H1 (cell line): ENCODE data around the gene ARHGAP10. TPM values are rescaled to one million over a fixed set of nuclear protein-coding genes. Genes with fewer than 3 reads are reported as not detected.

Source experiments
- CTCF ChIA-PET: fragments of 300-600 bp; sonication (Branson Sonifier 250); formaldehyde crosslinking; loops from one replicate; lab custom pipeline; 2021; ENCODE audit not compliant: partially characterized antibody; lab: Charles Lee
- POLR2A ChIA-PET: fragments of 300-600 bp; sonication (Branson Sonifier 250); formaldehyde crosslinking; loops from one replicate; lab custom pipeline; 2021; ENCODE audit warnings: inconsistent platforms; ENCODE audit not compliant: partially characterized antibody; lab: Charles Lee
- DNase-seq, 2 experiments: peaks; one replicate each; pipeline versions ENCODE4 v3.0.0 to v3.0.0-alpha.2; 2010 to 2022; ENCODE audit warnings: low spot score in 2 of 2, low read depth in 1 of 2, mixed read lengths in 1 of 2
- FAIRE-seq: peaks from 2 replicates; lab custom pipeline; 2011; peaks lifted over from hg19 to GRCh38; lab: Jason Lieb, UNC
- H2AFZ ChIP-seq: 2 replicates; pipeline ENCODE4 v1.8.1; 2012; ENCODE audit warnings: low read length, inconsistent platforms
- H2AK5ac ChIP-seq: 2 replicates; pipeline ENCODE4 v1.6.1; 2013; ENCODE audit warnings: low read depth, low read length
- H2BK120ac ChIP-seq: replicated peaks from 2 replicates; pipeline ENCODE3; 2013; ENCODE audit warnings: low read depth, low read length, inconsistent platforms
- H2BK12ac ChIP-seq: 2 replicates; pipeline ENCODE4 v1.6.1; 2013; ENCODE audit warnings: low read depth, low read length
- H2BK15ac ChIP-seq: 2 replicates; pipeline ENCODE4 v1.6.1; 2013; ENCODE audit warnings: low read length
- H2BK20ac ChIP-seq: 2 replicates; pipeline ENCODE4 v1.6.1; 2013; ENCODE audit warnings: low read length
- H2BK5ac ChIP-seq: 2 replicates; pipeline ENCODE4 v1.6.1; 2013; ENCODE audit warnings: low read depth, low read length
- H3K14ac ChIP-seq: 2 replicates; pipeline ENCODE4 v1.6.1; 2013; ENCODE audit warnings: inconsistent platforms; ENCODE audit not compliant: insufficient read length
- H3K18ac ChIP-seq: 2 replicates; pipeline ENCODE4 v1.6.1; 2013; ENCODE audit warnings: low read length; ENCODE audit errors: extremely low read depth
- H3K23ac ChIP-seq: 2 replicates; pipeline ENCODE4 v1.6.1; 2013; ENCODE audit warnings: inconsistent platforms; ENCODE audit not compliant: insufficient read length
- H3K23me2 ChIP-seq: 2 replicates; pipeline ENCODE4 v1.6.1; 2013; ENCODE audit warnings: low read depth, low read length
- H3K27ac ChIP-seq: 2 replicates; pipeline ENCODE4 v1.6.1; 2011; ENCODE audit warnings: low read depth, low read length, inconsistent platforms
- H3K27me3 ChIP-seq, 4 experiments: replicated peaks in 1 of 4; 1 replicate in 1 of 4; 2 replicates in 3 of 4; pipeline versions ENCODE4 v1.6.1 to v1.8.1; 2011 to 2013; ENCODE audit warnings: low read length in 3 of 4, mild to moderate bottlenecking in 3 of 4, inconsistent platforms in 2 of 4, mixed read lengths in 2 of 4, moderate library complexity in 1 of 4; ENCODE audit not compliant: control insufficient read depth in 3 of 4, insufficient read depth in 3 of 4; ENCODE audit errors: extremely low read depth in 1 of 4
- H3K36me3 ChIP-seq, 4 experiments: 2 replicates each; pipeline versions ENCODE4 v1.6.1 to v1.8.1; 2011 to 2013; ENCODE audit warnings: mild to moderate bottlenecking in 4 of 4, low read length in 3 of 4, moderate library complexity in 2 of 4, control low read depth in 1 of 4, inconsistent platforms in 1 of 4; ENCODE audit not compliant: insufficient read depth in 4 of 4, control insufficient read depth in 2 of 4
- H3K4ac ChIP-seq: replicated peaks from 2 replicates; pipeline ENCODE3; 2013; ENCODE audit warnings: low read length, low read depth, mixed read lengths, inconsistent platforms; ENCODE audit not compliant: insufficient read length
- H3K4me1 ChIP-seq, 4 experiments: replicated peaks in 1 of 4; 1 replicate in 1 of 4; 2 replicates in 3 of 4; pipeline versions ENCODE4 v1.6.1 to v1.8.1; 2011 to 2013; ENCODE audit warnings: low read length in 3 of 4, inconsistent platforms in 2 of 4, mixed read lengths in 1 of 4; ENCODE audit not compliant: insufficient read depth in 4 of 4, control insufficient read depth in 3 of 4
- H3K4me2 ChIP-seq, 2 experiments: 2 replicates each; pipeline versions ENCODE4 v1.6.1 to v1.8.1; 2011 to 2013; ENCODE audit warnings: low read depth in 2 of 2, low read length in 2 of 2, control low read depth in 1 of 2, inconsistent platforms in 1 of 2, mild to moderate bottlenecking in 1 of 2; ENCODE audit not compliant: insufficient read depth in 1 of 2
- H3K4me3 ChIP-seq, 4 experiments: fragments of 200-600, 300-600 bp in 1 of 4; sonication (generic), shearing (Covaris generic), sonication (Bioruptor Twin) in 1 of 4; 2 replicates each; pipeline versions ENCODE4 v1.5.1 to v1.8.1; 2011 to 2016; ENCODE audit warnings: low read length in 4 of 4, low read depth in 3 of 4, control low read depth in 2 of 4, inconsistent platforms in 2 of 4, mild to moderate bottlenecking in 2 of 4, mixed read lengths in 1 of 4, moderate library complexity in 1 of 4; ENCODE audit not compliant: insufficient read depth in 2 of 4; ENCODE audit errors: extremely low read depth in 1 of 4
- H3K56ac ChIP-seq: replicated peaks from 2 replicates; pipeline ENCODE3; 2013; ENCODE audit warnings: low read depth, mild to moderate bottlenecking, mixed read lengths, low read length, inconsistent platforms; ENCODE audit not compliant: insufficient read length
- H3K79me1 ChIP-seq: 2 replicates; pipeline ENCODE4 v1.6.1; 2013; ENCODE audit warnings: low read depth, low read length, control low read depth
- H3K79me2 ChIP-seq, 2 experiments: 2 replicates each; pipeline versions ENCODE4 v1.6.1 to v1.8.1; 2012 to 2013; ENCODE audit warnings: low read length in 2 of 2, mild to moderate bottlenecking in 2 of 2, inconsistent platforms in 1 of 2; ENCODE audit not compliant: insufficient read depth in 2 of 2, control insufficient read depth in 1 of 2
- H3K9ac ChIP-seq, 4 experiments: replicated peaks in 1 of 4; 1 replicate in 1 of 4; 2 replicates in 3 of 4; pipeline versions ENCODE4 v1.6.1 to v1.8.1; 2011 to 2013; ENCODE audit warnings: low read depth in 3 of 4, low read length in 3 of 4, control low read depth in 2 of 4, mild to moderate bottlenecking in 2 of 4, moderate library complexity in 2 of 4, inconsistent platforms in 1 of 4; ENCODE audit errors: extremely low read depth in 1 of 4
- H3K9me3 ChIP-seq, 2 experiments: 2 replicates each; pipeline versions ENCODE4 v1.6.1 to v1.8.1; 2012 to 2013; ENCODE audit warnings: mild to moderate bottlenecking in 2 of 2, moderate library complexity in 2 of 2, control low read depth in 1 of 2, inconsistent platforms in 1 of 2, low read depth in 1 of 2, low read length in 1 of 2, mixed read lengths in 1 of 2; ENCODE audit not compliant: insufficient read depth in 2 of 2
- H4K20me1 ChIP-seq, 2 experiments: replicated peaks in 1 of 2; 2 replicates each; pipeline versions ENCODE3 to v1.8.1; 2011 to 2013; ENCODE audit warnings: inconsistent platforms in 2 of 2, low read length in 2 of 2, mild to moderate bottlenecking in 1 of 2; ENCODE audit not compliant: insufficient read depth in 2 of 2, control insufficient read depth in 1 of 2
- H4K5ac ChIP-seq: 2 replicates; pipeline ENCODE4 v1.6.1; 2013; ENCODE audit warnings: low read length, low read depth, mixed read lengths, inconsistent platforms; ENCODE audit not compliant: insufficient read length
- H4K8ac ChIP-seq: 2 replicates; pipeline ENCODE4 v1.8.0; 2013; ENCODE audit warnings: mild to moderate bottlenecking, moderate library complexity, low read length, inconsistent platforms; ENCODE audit not compliant: insufficient read depth; ENCODE audit errors: extremely low read depth
- H4K91ac ChIP-seq: replicated peaks from 2 replicates; pipeline ENCODE3; 2013; ENCODE audit warnings: low read length, mixed read lengths, inconsistent platforms; ENCODE audit not compliant: insufficient read length
- WGBS, 2 experiments: shearing (Covaris generic) in 1 of 2; methylation state at CpG; one replicate each; pipeline versions ENCODE4 v1.1.6 to v1.1.7; 2013 to 2015; ENCODE audit warnings: low lambda C conversion rate in 2 of 2, mixed read lengths in 2 of 2, inconsistent platforms in 1 of 2, low coverage in 1 of 2, missing lambda C conversion rate in 1 of 2; ENCODE audit not compliant: insufficient replicate concordance in 2 of 2, insufficient coverage in 1 of 2, insufficient read length in 1 of 2; ENCODE audit errors: extremely low coverage in 1 of 2, missing lambda C conversion rate in 1 of 2; 5-methylcytosine and 5-hydroxymethylcytosine counted together
- polyA plus RNA-seq, 7 experiments: library from polyadenylated mRNA; depleted of rRNA in 3 of 7; stranded (reverse) in 5 of 7; unstranded in 2 of 7; fragments of >200 nt in 5 of 7; fragments of 200-250 nt in 2 of 7; gene quantifications; 1 replicate in 5 of 7; 2 replicates in 1 of 7; 4 replicates in 1 of 7; pipeline versions ENCODE4 v1.2.1 to v1.2.3, GENCODE V29; 2011 to 2013; ENCODE audit warnings: missing spikeins in 2 of 7, mixed read lengths in 2 of 7
- total RNA-seq: library from RNA; stranded (reverse); fragmentation: NEBNext Ultra II Directional; extraction: Animal tissue kit (Norgen Biotek cat#: 25700); gene quantifications from 2 replicates; pipeline ENCODE4 v1.2.1, GENCODE V29; 2021
- TF ChIP-seq, protein P1 (sequence below): IDR thresholded peaks from 2 replicates; pipeline ENCODE4 v1.6.1; 2011; ENCODE audit warnings: low read length, improper control_type of control experiment
- TF ChIP-seq, protein P2 (sequence below): IDR thresholded peaks from 2 replicates; pipeline ENCODE4 v1.6.1; 2012; ENCODE audit warnings: inconsistent platforms

ARHGAP10 gene
- total and polyA plus RNA-seq, 2 of the 8 experiments (the other 6 are each of a cell fraction or from before 2014, with no cell fraction given), result 3.7 to 6.1 TPM

DNA sequence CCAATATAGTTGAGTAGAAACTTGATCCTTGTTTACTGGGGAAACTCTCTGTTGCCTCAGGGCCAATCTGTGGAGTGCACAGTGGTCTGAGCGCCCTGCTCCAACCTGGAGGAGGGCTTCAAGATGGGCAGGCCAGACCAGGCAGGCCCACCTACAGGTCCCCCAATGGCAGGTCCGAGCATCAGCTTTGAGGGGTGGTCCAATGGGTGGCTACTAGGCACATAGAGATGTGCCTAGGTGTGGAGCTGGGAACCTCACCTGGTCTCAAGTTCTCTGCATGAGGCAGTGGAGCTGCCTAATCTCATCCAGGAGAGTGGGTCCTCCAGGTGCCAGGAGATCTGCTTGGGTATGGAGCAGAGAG is 252.9 kb downstream of the ARHGAP10 start:
- H3K9me3 ChIP-seq, result no peaks in the 10 kb centered on the region
- no peaks in the 10 kb centered on the region for H3K27me3 ChIP-seq
- no peak overlapping the region for H4K8ac ChIP-seq
- H3K4ac ChIP-seq, result no peak overlapping the region
- TF ChIP-seq, protein P1, sequence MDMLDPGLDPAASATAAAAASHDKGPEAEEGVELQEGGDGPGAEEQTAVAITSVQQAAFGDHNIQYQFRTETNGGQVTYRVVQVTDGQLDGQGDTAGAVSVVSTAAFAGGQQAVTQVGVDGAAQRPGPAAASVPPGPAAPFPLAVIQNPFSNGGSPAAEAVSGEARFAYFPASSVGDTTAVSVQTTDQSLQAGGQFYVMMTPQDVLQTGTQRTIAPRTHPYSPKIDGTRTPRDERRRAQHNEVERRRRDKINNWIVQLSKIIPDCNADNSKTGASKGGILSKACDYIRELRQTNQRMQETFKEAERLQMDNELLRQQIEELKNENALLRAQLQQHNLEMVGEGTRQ, result no peak
- TF ChIP-seq, protein P2, sequence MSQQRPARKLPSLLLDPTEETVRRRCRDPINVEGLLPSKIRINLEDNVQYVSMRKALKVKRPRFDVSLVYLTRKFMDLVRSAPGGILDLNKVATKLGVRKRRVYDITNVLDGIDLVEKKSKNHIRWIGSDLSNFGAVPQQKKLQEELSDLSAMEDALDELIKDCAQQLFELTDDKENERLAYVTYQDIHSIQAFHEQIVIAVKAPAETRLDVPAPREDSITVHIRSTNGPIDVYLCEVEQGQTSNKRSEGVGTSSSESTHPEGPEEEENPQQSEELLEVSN, result no peak
- no peak overlapping the region for H3K23ac ChIP-seq
- no peaks in the 10 kb centered on the region for H3K79me2 ChIP-seq
- H2BK5ac ChIP-seq, result peak overlapping the region; percentile 68; the same call in 1 of the 2 replicates
- no peak overlapping the region for H2BK120ac ChIP-seq
- no peak overlapping the region for H3K27ac ChIP-seq
- H3K9ac ChIP-seq, result no peak overlapping the region
- no peak overlapping the region for H3K4me3 ChIP-seq
- no peak for FAIRE-seq
- H3K4me2 ChIP-seq, result no peak overlapping the region
- H2BK20ac ChIP-seq, result no peak overlapping the region
- peak overlapping the region; percentile 75; the same call in 1 of the 2 replicates for H2BK12ac ChIP-seq
- H2AK5ac ChIP-seq, result no peak overlapping the region
- POLR2A ChIA-PET, result interaction anchor here (0.6 kb wide), 1 partner anchor 50 kb away, joined by 3 read pairs; no protein-coding TSS in a partner anchor
- no peak overlapping the region for H2AFZ ChIP-seq
- H3K36me3 ChIP-seq, result no peaks in the 10 kb centered on the region
- H2BK15ac ChIP-seq, result no peak overlapping the region
- no peaks in the 10 kb centered on the region for H3K23me2 ChIP-seq
- H3K14ac ChIP-seq, result no peak overlapping the region
- CTCF ChIA-PET, result interaction anchor here (0.5 to 3.5 kb wide), 12 partner anchors 8 to 442 kb away, joined by 3 to 11 read pairs (median 4); no protein-coding TSS in a partner anchor
- H3K56ac ChIP-seq, result no peak overlapping the region
- 89% methylated on average over 2 of the region's 2 CpGs; no CpG with 5 or more reads in 1 of the 2 experiments for WGBS, 2 experiments
- no peaks in the 10 kb centered on the region; the same call in 1 of the 2 replicates for H3K79me1 ChIP-seq
- H3K18ac ChIP-seq, result no peak overlapping the region
- no peak overlapping the region for H4K5ac ChIP-seq
- no peaks in the 10 kb centered on the region for H4K20me1 ChIP-seq
- no peak overlapping the region for H4K91ac ChIP-seq
- no peak for DNase-seq
- peaks cover 0 to 20% (median 12%) of the 10 kb centered on the region in 4 experiments; a peak in 5 of 7 replicates for H3K4me1 ChIP-seq
